NCI-H1417 (cell line): ENCODE measurements around the gene ARAF.

ENCODE experiments used
- DNase-seq, 3 experiments: peaks; one replicate each; lab custom pipeline; 2025; lab: John Stamatoyannopoulos, UW

Gene ARAF

DNA sequence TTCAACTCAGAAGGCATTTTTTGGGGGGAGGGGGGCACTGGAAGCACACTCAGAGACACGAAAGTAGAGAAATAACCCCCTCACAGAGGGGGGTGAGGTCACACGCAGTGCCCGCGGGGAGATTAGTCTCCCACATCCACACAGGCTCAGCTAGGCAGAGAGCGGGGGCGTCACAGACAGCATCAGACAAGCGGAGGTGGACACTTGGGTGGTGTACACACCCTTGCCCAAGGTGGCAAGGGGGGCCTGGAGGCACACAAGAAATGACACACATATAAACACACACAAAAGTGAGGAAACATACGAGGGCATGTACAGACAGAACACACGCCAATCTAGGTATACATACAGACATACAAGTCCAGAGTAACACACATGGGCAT lies 59.3 kb downstream of the ARAF start:
- DNase-seq: no peak
